ENCODE measurements around the gene DHRS13.

The DHRS13 gene

GRCh38 chr17:28917029-28917428 lies 14.2 kb upstream of the DHRS13 start:
- Histone ChIP-seq H3K9ac (ENCODE audit: low read depth in 1 of 2, low read length in 2 of 2) (no peak overlapping the region), H3K36me3 (ENCODE audit: control insufficient read depth in 2 of 2, insufficient read depth in 2 of 2, low read length in 2 of 2) (peaks cover 81 to 88% of the 10 kb centered on the region in 2 donors), H3K9me3 (ENCODE audit: control insufficient read depth in 2 of 2, low read length in 2 of 2) (no peaks in the 10 kb centered on the region), H3K27ac (ENCODE audit: low read depth in 2 of 2, low read length in 2 of 2) (no peak overlapping the region), H3K4me3 (ENCODE audit: low read length in 2 of 2) (no peak overlapping the region), H3K4me1 (ENCODE audit: control insufficient read depth in 2 of 2, insufficient read depth in 2 of 2, low read length in 2 of 2) (peaks cover 7 to 11% of the 10 kb centered on the region in 2 donors), H3K27me3 (ENCODE audit: control insufficient read depth in 2 of 2, insufficient read depth in 2 of 2, low read length in 2 of 2) (no peaks in the 10 kb centered on the region)

GRCh38 chr17:28916302-28916934 lies 13.5 kb upstream of the DHRS13 start:
- Histone ChIP-seq H3K9ac (ENCODE audit: low read depth in 1 of 2, low read length in 2 of 2) (no peak overlapping the region), H3K36me3 (ENCODE audit: control insufficient read depth in 2 of 2, insufficient read depth in 2 of 2, low read length in 2 of 2) (peaks cover 80 to 87% of the 10 kb centered on the region in 2 donors), H3K9me3 (ENCODE audit: control insufficient read depth in 2 of 2, low read length in 2 of 2) (no peaks in the 10 kb centered on the region), H3K4me3 (ENCODE audit: low read length in 2 of 2) (no peak overlapping the region), H3K27ac (ENCODE audit: low read depth in 2 of 2, low read length in 2 of 2) (no peak overlapping the region), H3K27me3 (ENCODE audit: control insufficient read depth in 2 of 2, insufficient read depth in 2 of 2, low read length in 2 of 2) (no peaks in the 10 kb centered on the region), H3K4me1 (ENCODE audit: control insufficient read depth in 2 of 2, insufficient read depth in 2 of 2, low read length in 2 of 2) (peaks cover 11 to 16% of the 10 kb centered on the region in 2 donors)

GRCh38 chr17:28912938-28913333 lies 10.1 kb upstream of the DHRS13 start:
- H3K4me1 ChIP-seq (ENCODE audit: control insufficient read depth in 2 of 2, insufficient read depth in 2 of 2, low read length in 2 of 2), result peaks cover 13 to 22% of the 10 kb centered on the region in 2 donors
- H3K27me3 ChIP-seq (ENCODE audit: control insufficient read depth in 2 of 2, insufficient read depth in 2 of 2, low read length in 2 of 2), result no peaks in the 10 kb centered on the region
- H3K27ac ChIP-seq (ENCODE audit: low read depth in 2 of 2, low read length in 2 of 2), result peak overlapping the region in 1 of 2 donors; percentile 61

GRCh38 chr17:28912281-28912937 lies 9.5 kb upstream of the DHRS13 start:
- H3K27ac ChIP-seq (ENCODE audit: low read depth in 2 of 2, low read length in 2 of 2), result peak overlapping the region; percentile 26 to 61
- peaks cover 89 to 91% of the 10 kb centered on the region in 2 donors for H3K36me3 ChIP-seq (ENCODE audit: control insufficient read depth in 2 of 2, insufficient read depth in 2 of 2, low read length in 2 of 2)
- no peaks in the 10 kb centered on the region for H3K27me3 ChIP-seq (ENCODE audit: control insufficient read depth in 2 of 2, insufficient read depth in 2 of 2, low read length in 2 of 2)
- peaks cover 16 to 23% of the 10 kb centered on the region in 2 donors for H3K4me1 ChIP-seq (ENCODE audit: control insufficient read depth in 2 of 2, insufficient read depth in 2 of 2, low read length in 2 of 2)
- H3K9ac ChIP-seq (ENCODE audit: low read depth in 1 of 2, low read length in 2 of 2), result peak overlapping the region in 1 of 2 donors; percentile 9
- H3K9me3 ChIP-seq (ENCODE audit: control insufficient read depth in 2 of 2, low read length in 2 of 2), result no peaks in the 10 kb centered on the region
- H3K4me3 ChIP-seq (ENCODE audit: low read length in 2 of 2), result no peak overlapping the region

More at GRCh38 chr17:28912938-28913333, 10.1 kb upstream of the DHRS13 start:
- Histone ChIP-seq H3K36me3 (ENCODE audit: control insufficient read depth in 2 of 2, insufficient read depth in 2 of 2, low read length in 2 of 2) (peaks cover 90 to 94% of the 10 kb centered on the region in 2 donors), H3K9ac (ENCODE audit: low read depth in 1 of 2, low read length in 2 of 2) (no peak overlapping the region), H3K4me3 (ENCODE audit: low read length in 2 of 2) (no peak overlapping the region), H3K9me3 (ENCODE audit: control insufficient read depth in 2 of 2, low read length in 2 of 2) (no peaks in the 10 kb centered on the region)

GRCh38 chr17:28911411-28912045 lies 8.6 kb upstream of the DHRS13 start:
- Histone ChIP-seq H3K9ac (ENCODE audit: low read depth in 1 of 2, low read length in 2 of 2) (no peak overlapping the region), H3K4me1 (ENCODE audit: control insufficient read depth in 2 of 2, insufficient read depth in 2 of 2, low read length in 2 of 2) (peaks cover 18 to 23% of the 10 kb centered on the region in 2 donors), H3K4me3 (ENCODE audit: low read length in 2 of 2) (no peak overlapping the region), H3K27ac (ENCODE audit: low read depth in 2 of 2, low read length in 2 of 2) (peak overlapping the region in 1 of 2 donors; percentile 59), H3K9me3 (ENCODE audit: control insufficient read depth in 2 of 2, low read length in 2 of 2) (no peaks in the 10 kb centered on the region), H3K36me3 (ENCODE audit: control insufficient read depth in 2 of 2, insufficient read depth in 2 of 2, low read length in 2 of 2) (peaks cover 86 to 88% of the 10 kb centered on the region in 2 donors), H3K27me3 (ENCODE audit: control insufficient read depth in 2 of 2, insufficient read depth in 2 of 2, low read length in 2 of 2) (no peaks in the 10 kb centered on the region)

- no peaks in the 10 kb centered on the region for H3K27me3 ChIP-seq (ENCODE audit: control insufficient read depth in 2 of 2, insufficient read depth in 2 of 2, low read length in 2 of 2)
- no peaks in the 10 kb centered on the region for H3K9me3 ChIP-seq (ENCODE audit: control insufficient read depth in 2 of 2, low read length in 2 of 2)
- no peak overlapping the region for H3K4me3 ChIP-seq (ENCODE audit: low read length in 2 of 2)
- no peak overlapping the region for H3K9ac ChIP-seq (ENCODE audit: low read depth in 1 of 2, low read length in 2 of 2)
- H3K4me1 ChIP-seq (ENCODE audit: control insufficient read depth in 2 of 2, insufficient read depth in 2 of 2, low read length in 2 of 2), result peaks cover 18 to 23% of the 10 kb centered on the region in 2 donors
- no peak overlapping the region for H3K27ac ChIP-seq (ENCODE audit: low read depth in 2 of 2, low read length in 2 of 2)
- peaks cover 85% of the 10 kb centered on the region in 2 donors for H3K36me3 ChIP-seq (ENCODE audit: control insufficient read depth in 2 of 2, insufficient read depth in 2 of 2, low read length in 2 of 2)
Observed at GRCh38 chr17:28910534-28910933, 7.7 kb upstream of the DHRS13 start.

- H3K4me1 ChIP-seq (ENCODE audit: control insufficient read depth in 2 of 2, insufficient read depth in 2 of 2, low read length in 2 of 2), result peaks cover 23 to 26% of the 10 kb centered on the region in 2 donors
- peak overlapping the region; percentile 39 to 60 for H3K27ac ChIP-seq (ENCODE audit: low read depth in 2 of 2, low read length in 2 of 2)
- H3K36me3 ChIP-seq (ENCODE audit: control insufficient read depth in 2 of 2, insufficient read depth in 2 of 2, low read length in 2 of 2), result peaks cover 70% of the 10 kb centered on the region in 2 donors
Observed at GRCh38 chr17:28908640-28909167, 5.8 kb upstream of the DHRS13 start.

GRCh38 chr17:28907709-28908475 lies 5.0 kb upstream of the DHRS13 start:
- Histone ChIP-seq H3K27ac (ENCODE audit: low read depth in 2 of 2, low read length in 2 of 2) (peak overlapping the region; percentile 39 to 60), H3K4me1 (ENCODE audit: control insufficient read depth in 2 of 2, insufficient read depth in 2 of 2, low read length in 2 of 2) (peaks cover 28% of the 10 kb centered on the region in 2 donors), H3K9ac (ENCODE audit: low read depth in 1 of 2, low read length in 2 of 2) (no peak overlapping the region), H3K36me3 (ENCODE audit: control insufficient read depth in 2 of 2, insufficient read depth in 2 of 2, low read length in 2 of 2) (peaks cover 61% of the 10 kb centered on the region in 2 donors), H3K27me3 (ENCODE audit: control insufficient read depth in 2 of 2, insufficient read depth in 2 of 2, low read length in 2 of 2) (no peaks in the 10 kb centered on the region), H3K4me3 (ENCODE audit: low read length in 2 of 2) (no peak overlapping the region), H3K9me3 (ENCODE audit: control insufficient read depth in 2 of 2, low read length in 2 of 2) (no peaks in the 10 kb centered on the region)

More at GRCh38 chr17:28908640-28909167, 5.8 kb upstream of the DHRS13 start:
- Histone ChIP-seq H3K9me3 (ENCODE audit: control insufficient read depth in 2 of 2, low read length in 2 of 2) (no peaks in the 10 kb centered on the region), H3K9ac (ENCODE audit: low read depth in 1 of 2, low read length in 2 of 2) (no peak overlapping the region), H3K4me3 (ENCODE audit: low read length in 2 of 2) (no peak overlapping the region), H3K27me3 (ENCODE audit: control insufficient read depth in 2 of 2, insufficient read depth in 2 of 2, low read length in 2 of 2) (no peaks in the 10 kb centered on the region)

- no peak overlapping the region for H3K9ac ChIP-seq (ENCODE audit: low read depth in 1 of 2, low read length in 2 of 2)
- peak overlapping the region in 1 of 2 donors; percentile 20 for H3K27ac ChIP-seq (ENCODE audit: low read depth in 2 of 2, low read length in 2 of 2)
- peaks cover 51 to 53% of the 10 kb centered on the region in 2 donors for H3K36me3 ChIP-seq (ENCODE audit: control insufficient read depth in 2 of 2, insufficient read depth in 2 of 2, low read length in 2 of 2)
- no peak overlapping the region for H3K4me3 ChIP-seq (ENCODE audit: low read length in 2 of 2)
- peaks cover 21 to 25% of the 10 kb centered on the region in 2 donors for H3K4me1 ChIP-seq (ENCODE audit: control insufficient read depth in 2 of 2, insufficient read depth in 2 of 2, low read length in 2 of 2)
- H3K27me3 ChIP-seq (ENCODE audit: control insufficient read depth in 2 of 2, insufficient read depth in 2 of 2, low read length in 2 of 2), result no peaks in the 10 kb centered on the region
- no peaks in the 10 kb centered on the region for H3K9me3 ChIP-seq (ENCODE audit: control insufficient read depth in 2 of 2, low read length in 2 of 2)
Observed at GRCh38 chr17:28906706-28907438, 4.0 kb upstream of the DHRS13 start.
